Testis (tissue), 2 donors: ENCODE results near the gene TRMT112.

Source experiments
- CTCF ChIP-seq, 3 experiments: fragments of 450-650 bp in 2 of 3; fragments of 200-600 bp in 1 of 3; sonication (generic) in 1 of 3; IDR thresholded peaks; one replicate each; pipeline ENCODE4 v1.5.1; 2016 to 2019; ENCODE audit warnings: antibody characterized with exemption in 3 of 3, mild to moderate bottlenecking in 2 of 3, moderate library complexity in 1 of 3
- POLR2A ChIP-seq: fragments of 450-650 bp; IDR thresholded peaks from one replicate; pipeline ENCODE4 v1.6.1; 2017; ENCODE audit warnings: antibody characterized with exemption, mild to moderate bottlenecking, moderate library complexity

- no peak for TF ChIP-seq CTCF (IDR thresholded peaks at IDR 0.05)
- no peak for TF ChIP-seq POLR2A
Observed at GRCh38 chr11:64287676-64288352, 29.5 kb downstream of the TRMT112 start.
